ENCODE data around the gene INVS. TPM values are rescaled to one million over a fixed set of nuclear protein-coding genes. Genes with fewer than 3 reads are reported as not detected.

Gene INVS
- polyA plus RNA-seq, 1 of the 3 experiments (the other 2 are of a cell fraction) = 8.1 TPM

DNA sequence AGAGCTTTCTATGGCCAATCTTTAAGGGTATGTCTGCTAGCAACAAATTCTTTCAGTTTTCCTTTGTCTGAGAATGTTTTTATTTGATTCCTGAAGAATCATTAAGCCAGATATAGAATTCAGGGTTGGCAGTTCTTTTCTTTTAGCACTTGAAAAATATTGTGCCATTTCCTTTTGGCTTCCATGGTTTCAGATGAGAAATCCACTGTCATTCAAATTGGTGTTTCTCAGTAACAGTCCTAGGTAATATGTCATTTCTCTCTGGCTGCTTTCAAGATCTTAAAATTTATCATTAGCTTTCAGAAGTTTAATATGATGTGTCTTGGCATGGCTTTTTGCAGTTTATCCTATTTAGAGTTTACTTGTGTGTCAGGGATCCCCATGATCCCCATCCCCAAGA is 186.0 kb downstream of the INVS start:
- Histone ChIP-seq H2AFZ (ENCODE audit: low read depth) (no peak overlapping the region), H3K79me2 (ENCODE audit: insufficient read depth) (peaks cover 17% of the 10 kb centered on the region; the same call in 1 of the 2 replicates), H3K9me3 (no peaks in the 10 kb centered on the region), H3F3A (replicated peaks; ENCODE audit: insufficient read depth) (peaks cover 13% of the 10 kb centered on the region), H3K9ac (no peak overlapping the region), H4K20me1 (ENCODE audit: insufficient read depth) (no peaks in the 10 kb centered on the region), H3K27me3 (ENCODE audit: insufficient read depth) (no peaks in the 10 kb centered on the region), H3K27ac (ENCODE audit: low read depth in 2 of 2, low read length in 1 of 2) (no peak overlapping the region), H3K4me1 (ENCODE audit: control insufficient read depth in 1 of 2, insufficient read depth in 2 of 2, low read depth in 1 of 2, low read length in 1 of 2) (peaks cover 0 to 13% of the 10 kb centered on the region in 2 experiments; a peak in 1 of 4 replicates), H3K4me3 (ENCODE audit: low read depth in 2 of 2, low read length in 1 of 2) (no peak overlapping the region; a peak in 1 of 4 replicates), H3K9me2 (no peaks in the 10 kb centered on the region), H3K36me3 (replicated peaks in 1 of 2; ENCODE audit: control insufficient read depth in 1 of 2, insufficient read depth in 2 of 2, low read length in 1 of 2) (peaks cover 59 to 77% of the 10 kb centered on the region in 2 experiments), H3K4me2 (no peak overlapping the region)
- ChIA-PET CTCF (no interaction called here), POLR2A (no interaction called here)
- DNase-seq = no peak
- no peak for TF ChIP-seq MEF2A (IDR thresholded peaks at IDR 0.05; ENCODE audit: borderline replicate concordance, low read depth)
- no peak for TF ChIP-seq RCOR1 (IDR thresholded peaks at IDR 0.05; ENCODE audit: low read length)
- TF ChIP-seq, protein P1, sequence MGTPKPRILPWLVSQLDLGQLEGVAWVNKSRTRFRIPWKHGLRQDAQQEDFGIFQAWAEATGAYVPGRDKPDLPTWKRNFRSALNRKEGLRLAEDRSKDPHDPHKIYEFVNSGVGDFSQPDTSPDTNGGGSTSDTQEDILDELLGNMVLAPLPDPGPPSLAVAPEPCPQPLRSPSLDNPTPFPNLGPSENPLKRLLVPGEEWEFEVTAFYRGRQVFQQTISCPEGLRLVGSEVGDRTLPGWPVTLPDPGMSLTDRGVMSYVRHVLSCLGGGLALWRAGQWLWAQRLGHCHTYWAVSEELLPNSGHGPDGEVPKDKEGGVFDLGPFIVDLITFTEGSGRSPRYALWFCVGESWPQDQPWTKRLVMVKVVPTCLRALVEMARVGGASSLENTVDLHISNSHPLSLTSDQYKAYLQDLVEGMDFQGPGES (IDR thresholded peaks at IDR 0.05; ENCODE audit: low read depth, low read length) = no peak
- TF ChIP-seq CHD2 (IDR thresholded peaks at IDR 0.05; ENCODE audit: low read length, partially characterized antibody) = no peak
- TF ChIP-seq RFX5 (IDR thresholded peaks at IDR 0.05; ENCODE audit: low read length) = no peak
- no peak for TF ChIP-seq EP300 (IDR thresholded peaks at IDR 0.05; ENCODE audit: borderline replicate concordance in 1 of 2, low read depth in 1 of 2, low read length in 1 of 2)
- no peak for TF ChIP-seq GATA2 (CRISPR knock-in tag; IDR thresholded peaks at IDR 0.05)
- TF ChIP-seq FOXM1 (IDR thresholded peaks at IDR 0.05; ENCODE audit: low read depth) = no peak
- no peak for TF ChIP-seq RXRA (IDR thresholded peaks at IDR 0.05; ENCODE audit: borderline replicate concordance, low read depth)
- TF ChIP-seq EZH2phosphoT487 (IDR thresholded peaks at IDR 0.05; ENCODE audit: borderline replicate concordance, low read depth) = no peak
- TF ChIP-seq TEAD4 (IDR thresholded peaks at IDR 0.05; ENCODE audit: borderline replicate concordance, insufficient read depth) = no peak
- no peak for TF ChIP-seq FOSL2 (IDR thresholded peaks at IDR 0.05; ENCODE audit: borderline replicate concordance, low read depth)
- no peak for TF ChIP-seq RAD21 (IDR thresholded peaks at IDR 0.05; ENCODE audit: low read length)
- no peak for TF ChIP-seq ZBTB33 (IDR thresholded peaks at IDR 0.05; ENCODE audit: borderline replicate concordance, low read depth)
- TF ChIP-seq MXI1 (IDR thresholded peaks at IDR 0.05; ENCODE audit: low read depth, low read length) = no peak

DNA sequence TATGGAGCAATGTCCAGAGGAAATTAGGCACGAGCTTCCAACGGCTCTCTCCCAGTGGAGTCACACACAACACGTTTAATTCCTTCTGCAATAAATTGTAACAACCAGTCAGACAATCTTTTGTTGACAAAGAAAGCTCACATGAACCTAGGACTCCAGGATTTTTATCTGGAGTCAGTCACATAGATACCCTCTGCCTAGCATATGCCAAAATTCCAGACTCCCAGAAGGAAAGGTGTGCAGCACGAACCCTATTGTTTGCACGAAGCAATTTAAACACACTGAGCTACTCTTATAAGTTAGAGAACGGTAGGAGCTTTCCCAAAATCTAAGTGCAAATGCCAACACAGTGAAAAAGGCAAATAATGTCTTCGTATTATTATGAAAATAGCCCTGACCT is 186.6 kb downstream of the INVS start:
- POLR2A ChIA-PET = no interaction called here
- no peaks in the 10 kb centered on the region for H4K20me1 ChIP-seq (ENCODE audit: insufficient read depth)

More for the DNA sequence above, 186.6 kb downstream of the INVS start:
- Histone ChIP-seq H3K79me2 (ENCODE audit: insufficient read depth) (peaks cover 17% of the 10 kb centered on the region; the same call in 1 of the 2 replicates), H3F3A (replicated peaks; ENCODE audit: insufficient read depth) (peaks cover 13% of the 10 kb centered on the region), H3K9ac (no peak overlapping the region), H3K27me3 (ENCODE audit: insufficient read depth) (no peaks in the 10 kb centered on the region), H2AFZ (ENCODE audit: low read depth) (no peak overlapping the region), H3K27ac (ENCODE audit: low read depth in 2 of 2, low read length in 1 of 2) (no peak overlapping the region), H3K4me3 (ENCODE audit: low read depth in 2 of 2, low read length in 1 of 2) (no peak overlapping the region; a peak in 1 of 4 replicates), H3K4me2 (no peak overlapping the region), H3K4me1 (ENCODE audit: control insufficient read depth in 1 of 2, insufficient read depth in 2 of 2, low read depth in 1 of 2, low read length in 1 of 2) (peaks cover 0 to 13% of the 10 kb centered on the region in 2 experiments; a peak in 1 of 4 replicates), H3K36me3 (replicated peaks in 1 of 2; ENCODE audit: control insufficient read depth in 1 of 2, insufficient read depth in 2 of 2, low read length in 1 of 2) (peaks cover 59 to 76% of the 10 kb centered on the region in 2 experiments), H3K9me3 (no peaks in the 10 kb centered on the region), H3K9me2 (no peaks in the 10 kb centered on the region)
- DNase-seq = no peak
- 96% methylated on average over 7 of the region's 7 CpGs for WGBS (ENCODE audit: low lambda C conversion rate)
- TF ChIP-seq TAF1 (IDR thresholded peaks at IDR 0.05; ENCODE audit: borderline replicate concordance, low read depth, low read length) = no peak
- TF ChIP-seq EP300 (IDR thresholded peaks at IDR 0.05; ENCODE audit: borderline replicate concordance in 1 of 2, low read depth in 1 of 2, low read length in 1 of 2) = no peak
- no peak for TF ChIP-seq FOXM1 (IDR thresholded peaks at IDR 0.05; ENCODE audit: low read depth)
- no peak for TF ChIP-seq EZH2phosphoT487 (IDR thresholded peaks at IDR 0.05; ENCODE audit: borderline replicate concordance, low read depth)
- no peak for TF ChIP-seq MEF2A (IDR thresholded peaks at IDR 0.05; ENCODE audit: borderline replicate concordance, low read depth)
- TF ChIP-seq SMC3 (IDR thresholded peaks at IDR 0.05; ENCODE audit: low read depth, low read length) = no peak
- no peak for TF ChIP-seq TEAD4 (IDR thresholded peaks at IDR 0.05; ENCODE audit: borderline replicate concordance, insufficient read depth)
- TF ChIP-seq NFIC (IDR thresholded peaks at IDR 0.05; ENCODE audit: borderline replicate concordance) = no peak
- no peak for TF ChIP-seq CHD2 (IDR thresholded peaks at IDR 0.05; ENCODE audit: low read length, partially characterized antibody)
- TF ChIP-seq NRF1 (IDR thresholded peaks at IDR 0.05; ENCODE audit: low read depth, low read length) = no peak
- no peak for TF ChIP-seq GATA2 (CRISPR knock-in tag; IDR thresholded peaks at IDR 0.05)
- TF ChIP-seq PBX3 (IDR thresholded peaks at IDR 0.05) = no peak
- no peak for TF ChIP-seq FOXJ3 (CRISPR knock-in tag; IDR thresholded peaks at IDR 0.05)
- no peak for TF ChIP-seq GABPA (IDR thresholded peaks at IDR 0.05; ENCODE audit: low read depth)
- CTCF ChIA-PET = interaction anchor here (1.0 kb wide), 1 partner anchor 38 kb away, joined by 4 read pairs; no protein-coding TSS in a partner anchor

All from SK-N-SH (cell line).